ENCODE measurements around the gene ARMH4. TPM values are rescaled to one million over a fixed set of nuclear protein-coding genes. Genes with fewer than 3 reads are reported as not detected.
"Not testable (repeated sequence)": the region's sequence is repeated elsewhere in the genome, so short reads cannot be mapped to it uniquely, and the experiment has no call there.

ARMH4 gene
- total RNA-seq, 2 experiments from 2014 or later, result 0.06 TPM; not detected in 1

GRCh38 chr14:58149196-58149595 lies 2.8 kb downstream of the ARMH4 start:
- ChIA-PET POLR2A (no interaction called here), CTCF (no interaction called here)

GRCh38 chr14:58146399-58146798 lies 5.6 kb downstream of the ARMH4 start:
- ChIA-PET POLR2A (no interaction called here), CTCF (no interaction called here)

- CTCF ChIA-PET, result no interaction called here
- POLR2A ChIA-PET, result no interaction called here
Observed at GRCh38 chr14:58145936-58146335, 6.1 kb downstream of the ARMH4 start.

GRCh38 chr14:58143106-58143505 lies 8.9 kb downstream of the ARMH4 start:
- ChIA-PET POLR2A (no interaction called here), CTCF (no interaction called here)

GRCh38 chr14:58141893-58142292 lies 10.1 kb downstream of the ARMH4 start:
- ChIA-PET POLR2A (no interaction called here), CTCF (no interaction called here)

GRCh38 chr14:58138714-58139482 lies 13.1 kb downstream of the ARMH4 start:
- CTCF ChIA-PET, result no interaction called here
- POLR2A ChIA-PET, result no interaction called here

- ChIA-PET POLR2A (no interaction called here), CTCF (no interaction called here)
Observed at GRCh38 chr14:58138031-58138713, 13.8 kb downstream of the ARMH4 start.

GRCh38 chr14:58133739-58134138 lies 18.3 kb downstream of the ARMH4 start:
- POLR2A ChIA-PET, result no interaction called here
- CTCF ChIA-PET, result no interaction called here

GRCh38 chr14:58131386-58131785 lies 20.6 kb downstream of the ARMH4 start:
- POLR2A ChIA-PET, result no interaction called here

GRCh38 chr14:58130116-58130782 lies 21.8 kb downstream of the ARMH4 start:
- ChIA-PET CTCF (no interaction called here), POLR2A (no interaction called here)

More at GRCh38 chr14:58131386-58131785, 20.6 kb downstream of the ARMH4 start:
- CTCF ChIA-PET, result no interaction called here

- ChIA-PET POLR2A (no interaction called here), CTCF (interaction anchor here (0.6 kb wide), 1 partner anchor 26 kb away, joined by 3 read pairs; no protein-coding TSS in a partner anchor)
Observed at GRCh38 chr14:58129208-58129607, 22.8 kb downstream of the ARMH4 start.

- ChIA-PET CTCF (interaction anchor here (0.6 to 1.2 kb wide), 2 partner anchors 25 to 41 kb away, joined by 3 read pairs; no protein-coding TSS in a partner anchor), POLR2A (no interaction called here)
Observed at GRCh38 chr14:58128416-58128815, 23.6 kb downstream of the ARMH4 start.

GRCh38 chr14:58122546-58122945 lies 29.5 kb downstream of the ARMH4 start:
- POLR2A ChIA-PET, CTCF ChIA-PET: not testable (repeated sequence)

- ChIA-PET CTCF (no interaction called here), POLR2A (no interaction called here)
Observed at GRCh38 chr14:58121530-58122186, 30.4 kb downstream of the ARMH4 start.

GRCh38 chr14:58119381-58119780 lies 32.6 kb downstream of the ARMH4 start:
- CTCF ChIA-PET, result no interaction called here
- POLR2A ChIA-PET, result no interaction called here

- POLR2A ChIA-PET, result no interaction called here
- CTCF ChIA-PET, result no interaction called here
Observed at GRCh38 chr14:58118097-58118815, 33.8 kb downstream of the ARMH4 start.

GRCh38 chr14:58109744-58110143 lies 42.3 kb downstream of the ARMH4 start:
- CTCF ChIA-PET, result interaction anchor here (1.2 kb wide), 1 partner anchor 59 kb away, joined by 3 read pairs; no protein-coding TSS in a partner anchor

GRCh38 chr14:58108717-58109116 lies 43.3 kb downstream of the ARMH4 start:
- POLR2A ChIA-PET, result no interaction called here
- CTCF ChIA-PET, result interaction anchor here (1.2 kb wide), 1 partner anchor 52 kb away, joined by 3 read pairs; no protein-coding TSS in a partner anchor

More at GRCh38 chr14:58109744-58110143, 42.3 kb downstream of the ARMH4 start:
- POLR2A ChIA-PET, result no interaction called here

GRCh38 chr14:58107947-58108552 lies 44.0 kb downstream of the ARMH4 start:
- CTCF ChIA-PET, result interaction anchor here (1.2 to 1.4 kb wide), 2 partner anchors 53 to 91 kb away, joined by 3 read pairs; no protein-coding TSS in a partner anchor
- POLR2A ChIA-PET, result no interaction called here

Measured in activated CD8-positive, alpha-beta memory T cell treated with anti-CD3 and anti-CD28 coated beads for 36 hours (primary cell).